H1 (cell line): Measurements from ENCODE around the gene ODC1. TPM values are rescaled to one million over a fixed set of nuclear protein-coding genes. Genes with fewer than 3 reads are reported as not detected.

ENCODE experiments used
- CTCF ChIA-PET: fragments of 300-600 bp; sonication (Branson Sonifier 250); formaldehyde crosslinking; loops from one replicate; lab custom pipeline; 2021; ENCODE audit not compliant: partially characterized antibody; lab: Charles Lee
- POLR2A ChIA-PET: fragments of 300-600 bp; sonication (Branson Sonifier 250); formaldehyde crosslinking; loops from one replicate; lab custom pipeline; 2021; ENCODE audit warnings: inconsistent platforms; ENCODE audit not compliant: partially characterized antibody; lab: Charles Lee
- DNase-seq, 2 experiments: peaks; one replicate each; pipeline versions ENCODE4 v3.0.0 to v3.0.0-alpha.2; 2010 to 2022; ENCODE audit warnings: low spot score in 2 of 2, low read depth in 1 of 2, mixed read lengths in 1 of 2
- FAIRE-seq: peaks from 2 replicates; lab custom pipeline; 2011; peaks lifted over from hg19 to GRCh38; lab: Jason Lieb, UNC
- H2AFZ ChIP-seq: 2 replicates; pipeline ENCODE4 v1.8.1; 2012; ENCODE audit warnings: low read length, inconsistent platforms
- H2AK5ac ChIP-seq: 2 replicates; pipeline ENCODE4 v1.6.1; 2013; ENCODE audit warnings: low read depth, low read length
- H2BK120ac ChIP-seq: replicated peaks from 2 replicates; pipeline ENCODE3; 2013; ENCODE audit warnings: low read depth, low read length, inconsistent platforms
- H2BK12ac ChIP-seq: 2 replicates; pipeline ENCODE4 v1.6.1; 2013; ENCODE audit warnings: low read depth, low read length
- H2BK15ac ChIP-seq: 2 replicates; pipeline ENCODE4 v1.6.1; 2013; ENCODE audit warnings: low read length
- H2BK20ac ChIP-seq: 2 replicates; pipeline ENCODE4 v1.6.1; 2013; ENCODE audit warnings: low read length
- H2BK5ac ChIP-seq: 2 replicates; pipeline ENCODE4 v1.6.1; 2013; ENCODE audit warnings: low read depth, low read length
- H3K14ac ChIP-seq: 2 replicates; pipeline ENCODE4 v1.6.1; 2013; ENCODE audit warnings: inconsistent platforms; ENCODE audit not compliant: insufficient read length
- H3K18ac ChIP-seq: 2 replicates; pipeline ENCODE4 v1.6.1; 2013; ENCODE audit warnings: low read length; ENCODE audit errors: extremely low read depth
- H3K23ac ChIP-seq: 2 replicates; pipeline ENCODE4 v1.6.1; 2013; ENCODE audit warnings: inconsistent platforms; ENCODE audit not compliant: insufficient read length
- H3K23me2 ChIP-seq: 2 replicates; pipeline ENCODE4 v1.6.1; 2013; ENCODE audit warnings: low read depth, low read length
- H3K27ac ChIP-seq: 2 replicates; pipeline ENCODE4 v1.6.1; 2011; ENCODE audit warnings: low read depth, low read length, inconsistent platforms
- H3K27me3 ChIP-seq, 4 experiments: replicated peaks in 1 of 4; 1 replicate in 1 of 4; 2 replicates in 3 of 4; pipeline versions ENCODE4 v1.6.1 to v1.8.1; 2011 to 2013; ENCODE audit warnings: low read length in 3 of 4, mild to moderate bottlenecking in 3 of 4, inconsistent platforms in 2 of 4, mixed read lengths in 2 of 4, moderate library complexity in 1 of 4; ENCODE audit not compliant: control insufficient read depth in 3 of 4, insufficient read depth in 3 of 4; ENCODE audit errors: extremely low read depth in 1 of 4
- H3K36me3 ChIP-seq, 4 experiments: 2 replicates each; pipeline versions ENCODE4 v1.6.1 to v1.8.1; 2011 to 2013; ENCODE audit warnings: mild to moderate bottlenecking in 4 of 4, low read length in 3 of 4, moderate library complexity in 2 of 4, control low read depth in 1 of 4, inconsistent platforms in 1 of 4; ENCODE audit not compliant: insufficient read depth in 4 of 4, control insufficient read depth in 2 of 4
- H3K4ac ChIP-seq: replicated peaks from 2 replicates; pipeline ENCODE3; 2013; ENCODE audit warnings: low read length, low read depth, mixed read lengths, inconsistent platforms; ENCODE audit not compliant: insufficient read length
- H3K4me1 ChIP-seq, 4 experiments: replicated peaks in 1 of 4; 1 replicate in 1 of 4; 2 replicates in 3 of 4; pipeline versions ENCODE4 v1.6.1 to v1.8.1; 2011 to 2013; ENCODE audit warnings: low read length in 3 of 4, inconsistent platforms in 2 of 4, mixed read lengths in 1 of 4; ENCODE audit not compliant: insufficient read depth in 4 of 4, control insufficient read depth in 3 of 4
- H3K4me2 ChIP-seq, 2 experiments: 2 replicates each; pipeline versions ENCODE4 v1.6.1 to v1.8.1; 2011 to 2013; ENCODE audit warnings: low read depth in 2 of 2, low read length in 2 of 2, control low read depth in 1 of 2, inconsistent platforms in 1 of 2, mild to moderate bottlenecking in 1 of 2; ENCODE audit not compliant: insufficient read depth in 1 of 2
- H3K4me3 ChIP-seq, 4 experiments: fragments of 200-600, 300-600 bp in 1 of 4; sonication (generic), shearing (Covaris generic), sonication (Bioruptor Twin) in 1 of 4; 2 replicates each; pipeline versions ENCODE4 v1.5.1 to v1.8.1; 2011 to 2016; ENCODE audit warnings: low read length in 4 of 4, low read depth in 3 of 4, control low read depth in 2 of 4, inconsistent platforms in 2 of 4, mild to moderate bottlenecking in 2 of 4, mixed read lengths in 1 of 4, moderate library complexity in 1 of 4; ENCODE audit not compliant: insufficient read depth in 2 of 4; ENCODE audit errors: extremely low read depth in 1 of 4
- H3K56ac ChIP-seq: replicated peaks from 2 replicates; pipeline ENCODE3; 2013; ENCODE audit warnings: low read depth, mild to moderate bottlenecking, mixed read lengths, low read length, inconsistent platforms; ENCODE audit not compliant: insufficient read length
- H3K79me1 ChIP-seq: 2 replicates; pipeline ENCODE4 v1.6.1; 2013; ENCODE audit warnings: low read depth, low read length, control low read depth
- H3K79me2 ChIP-seq, 2 experiments: 2 replicates each; pipeline versions ENCODE4 v1.6.1 to v1.8.1; 2012 to 2013; ENCODE audit warnings: low read length in 2 of 2, mild to moderate bottlenecking in 2 of 2, inconsistent platforms in 1 of 2; ENCODE audit not compliant: insufficient read depth in 2 of 2, control insufficient read depth in 1 of 2
- H3K9ac ChIP-seq, 4 experiments: replicated peaks in 1 of 4; 1 replicate in 1 of 4; 2 replicates in 3 of 4; pipeline versions ENCODE4 v1.6.1 to v1.8.1; 2011 to 2013; ENCODE audit warnings: low read depth in 3 of 4, low read length in 3 of 4, control low read depth in 2 of 4, mild to moderate bottlenecking in 2 of 4, moderate library complexity in 2 of 4, inconsistent platforms in 1 of 4; ENCODE audit errors: extremely low read depth in 1 of 4
- H3K9me3 ChIP-seq, 2 experiments: 2 replicates each; pipeline versions ENCODE4 v1.6.1 to v1.8.1; 2012 to 2013; ENCODE audit warnings: mild to moderate bottlenecking in 2 of 2, moderate library complexity in 2 of 2, control low read depth in 1 of 2, inconsistent platforms in 1 of 2, low read depth in 1 of 2, low read length in 1 of 2, mixed read lengths in 1 of 2; ENCODE audit not compliant: insufficient read depth in 2 of 2
- H4K20me1 ChIP-seq, 2 experiments: replicated peaks in 1 of 2; 2 replicates each; pipeline versions ENCODE3 to v1.8.1; 2011 to 2013; ENCODE audit warnings: inconsistent platforms in 2 of 2, low read length in 2 of 2, mild to moderate bottlenecking in 1 of 2; ENCODE audit not compliant: insufficient read depth in 2 of 2, control insufficient read depth in 1 of 2
- H4K5ac ChIP-seq: 2 replicates; pipeline ENCODE4 v1.6.1; 2013; ENCODE audit warnings: low read length, low read depth, mixed read lengths, inconsistent platforms; ENCODE audit not compliant: insufficient read length
- H4K8ac ChIP-seq: 2 replicates; pipeline ENCODE4 v1.8.0; 2013; ENCODE audit warnings: mild to moderate bottlenecking, moderate library complexity, low read length, inconsistent platforms; ENCODE audit not compliant: insufficient read depth; ENCODE audit errors: extremely low read depth
- H4K91ac ChIP-seq: replicated peaks from 2 replicates; pipeline ENCODE3; 2013; ENCODE audit warnings: low read length, mixed read lengths, inconsistent platforms; ENCODE audit not compliant: insufficient read length
- ATF3 ChIP-seq: IDR thresholded peaks from 2 replicates; pipeline ENCODE4 v1.6.1; 2011; ENCODE audit warnings: low read depth, mild to moderate bottlenecking, low read length; ENCODE audit not compliant: insufficient read depth
- CBX5 ChIP-seq: fragments of 300-800, 300-1000 bp; sonication (generic); IDR thresholded peaks from 2 replicates; pipeline ENCODE4 v1.7.1; 2016; ENCODE audit warnings: antibody characterized with exemption, low read length, low read depth
- CEBPB ChIP-seq: IDR thresholded peaks from 2 replicates; pipeline ENCODE4 v1.6.1; 2012; ENCODE audit warnings: low read depth, low read length
- WGBS, 2 experiments: shearing (Covaris generic) in 1 of 2; methylation state at CpG; one replicate each; pipeline versions ENCODE4 v1.1.6 to v1.1.7; 2013 to 2015; ENCODE audit warnings: low lambda C conversion rate in 2 of 2, mixed read lengths in 2 of 2, inconsistent platforms in 1 of 2, low coverage in 1 of 2, missing lambda C conversion rate in 1 of 2; ENCODE audit not compliant: insufficient replicate concordance in 2 of 2, insufficient coverage in 1 of 2, insufficient read length in 1 of 2; ENCODE audit errors: extremely low coverage in 1 of 2, missing lambda C conversion rate in 1 of 2; 5-methylcytosine and 5-hydroxymethylcytosine counted together
- polyA plus RNA-seq, 7 experiments: library from polyadenylated mRNA; depleted of rRNA in 3 of 7; stranded (reverse) in 5 of 7; unstranded in 2 of 7; fragments of >200 nt in 5 of 7; fragments of 200-250 nt in 2 of 7; gene quantifications; 1 replicate in 5 of 7; 2 replicates in 1 of 7; 4 replicates in 1 of 7; pipeline versions ENCODE4 v1.2.1 to v1.2.3, GENCODE V29; 2011 to 2013; ENCODE audit warnings: missing spikeins in 2 of 7, mixed read lengths in 2 of 7
- total RNA-seq: library from RNA; stranded (reverse); fragmentation: NEBNext Ultra II Directional; extraction: Animal tissue kit (Norgen Biotek cat#: 25700); gene quantifications from 2 replicates; pipeline ENCODE4 v1.2.1, GENCODE V29; 2021

ODC1 gene
- total and polyA plus RNA-seq, 2 of the 8 experiments (the other 6 are each of a cell fraction or from before 2014, with no cell fraction given): 57.2 to 76.7 TPM

- DNase-seq (peak in 1 of 2 experiments; percentile 45), FAIRE-seq (no peak)
- H2BK120ac ChIP-seq: no peak overlapping the region
- H4K5ac ChIP-seq: no peak overlapping the region
- H2BK12ac ChIP-seq: no peak overlapping the region
- no peaks in the 10 kb centered on the region for H4K20me1 ChIP-seq
- no peak overlapping the region for H3K4me3 ChIP-seq
- H3K4ac ChIP-seq: no peak overlapping the region
- H4K91ac ChIP-seq: no peak overlapping the region
- H2BK5ac ChIP-seq: no peak overlapping the region
- H4K8ac ChIP-seq: no peak overlapping the region; the same call in 1 of the 2 replicates
- H3K27me3 ChIP-seq: no peaks in the 10 kb centered on the region; a peak in 2 of 7 replicates
- 76% methylated on average over 12 of the region's 13 CpGs; no CpG with 5 or more reads in 1 of the 2 experiments for WGBS, 2 experiments
- H2AFZ ChIP-seq: no peak overlapping the region
- no peaks in the 10 kb centered on the region for H3K36me3 ChIP-seq
- H3K23ac ChIP-seq: no peak overlapping the region
- no peaks in the 10 kb centered on the region; a peak in 1 of 4 replicates for H3K9me3 ChIP-seq
- no peaks in the 10 kb centered on the region for H3K79me2 ChIP-seq
- CTCF ChIA-PET: interaction anchor here (0.8 to 1.4 kb wide), 2 partner anchors 9 to 34 kb away, joined by 3 read pairs; no protein-coding TSS in a partner anchor
- no peak overlapping the region for H3K27ac ChIP-seq
- no peak overlapping the region for H3K56ac ChIP-seq
- no peak overlapping the region for H3K14ac ChIP-seq
- no peak overlapping the region for H3K18ac ChIP-seq
- H3K9ac ChIP-seq: no peak overlapping the region
- H2BK15ac ChIP-seq: no peak overlapping the region
- no peaks in the 10 kb centered on the region for H3K79me1 ChIP-seq
- no peak overlapping the region for H2AK5ac ChIP-seq
- H3K23me2 ChIP-seq: no peaks in the 10 kb centered on the region; the same call in 1 of the 2 replicates
- H3K4me2 ChIP-seq: no peak overlapping the region
- POLR2A ChIA-PET: no interaction called here
- H3K4me1 ChIP-seq: no peaks in the 10 kb centered on the region; a peak in 1 of 7 replicates
- no peak overlapping the region for H2BK20ac ChIP-seq
- TF ChIP-seq CBX5 (no peak), CEBPB (no peak), ATF3 (no peak)
These were observed 46.4 kb upstream of the ODC1 start for GRCh38 chr2:10494351-10495066.
